ENCODE data around the gene EFCAB6.
"Not testable (repeated sequence)": the region's sequence is repeated elsewhere in the genome, so short reads cannot be mapped to it uniquely, and the experiment has no call there.

The EFCAB6 gene

DNA sequence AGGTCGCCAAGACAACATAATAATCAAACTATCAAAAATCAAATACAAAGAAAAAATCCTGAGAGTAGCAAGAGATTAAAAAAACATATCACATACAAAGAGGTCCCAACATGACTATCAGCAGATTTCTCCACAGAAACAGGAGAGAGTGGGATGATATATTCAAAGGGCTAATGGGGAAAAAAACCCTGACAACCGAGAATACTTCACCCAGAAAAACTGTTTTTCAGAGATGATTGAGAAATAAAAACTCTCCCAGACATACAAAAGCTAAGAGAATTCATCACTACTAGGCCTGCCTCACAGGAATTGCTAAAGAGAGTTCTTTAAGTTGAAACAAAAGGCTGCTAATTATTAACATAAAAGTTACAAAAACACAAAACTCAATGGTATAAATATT, 108.1 kb downstream of the EFCAB6 start:
- no peak for DNase-seq

DNA sequence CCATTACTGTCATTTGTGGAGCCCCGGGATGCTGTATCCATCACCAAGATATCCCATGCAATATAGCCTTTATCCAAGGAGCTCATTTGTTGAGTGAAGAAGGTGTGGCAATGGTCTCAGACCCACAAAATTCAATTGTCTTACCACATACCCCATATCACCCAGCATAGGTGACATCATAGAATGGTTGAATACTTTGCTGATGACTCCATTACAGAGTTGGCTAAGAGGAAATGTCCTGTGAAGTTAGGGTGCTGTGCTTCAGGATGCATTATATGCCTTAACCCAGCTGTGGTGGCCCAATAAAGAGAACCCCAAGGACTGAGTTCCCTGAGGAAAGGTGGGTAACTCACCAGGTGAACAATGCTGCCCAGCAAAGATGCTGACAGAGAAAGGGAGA, 113.7 kb downstream of the EFCAB6 start:
- DNase-seq = no peak

DNA sequence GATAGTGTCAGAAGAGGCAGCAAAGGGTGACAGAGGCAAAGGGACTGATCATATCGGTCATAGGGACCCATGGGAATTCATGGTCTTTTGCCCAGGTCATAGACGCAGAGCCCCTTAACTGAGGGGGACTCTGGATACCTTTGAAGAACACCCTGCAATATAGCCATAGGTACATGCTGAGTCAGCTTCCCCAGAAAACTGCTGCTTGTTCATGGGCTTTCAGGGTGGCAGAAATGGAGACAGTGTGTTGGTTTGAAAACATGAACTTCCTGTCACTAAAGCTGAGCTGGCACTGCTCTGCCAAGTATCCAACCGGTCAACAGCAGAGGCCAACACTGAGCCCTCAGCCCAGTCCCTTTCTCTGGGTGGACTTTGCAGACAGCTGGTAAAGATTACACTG, 114.2 kb downstream of the EFCAB6 start:
- DNase-seq = no peak

DNA sequence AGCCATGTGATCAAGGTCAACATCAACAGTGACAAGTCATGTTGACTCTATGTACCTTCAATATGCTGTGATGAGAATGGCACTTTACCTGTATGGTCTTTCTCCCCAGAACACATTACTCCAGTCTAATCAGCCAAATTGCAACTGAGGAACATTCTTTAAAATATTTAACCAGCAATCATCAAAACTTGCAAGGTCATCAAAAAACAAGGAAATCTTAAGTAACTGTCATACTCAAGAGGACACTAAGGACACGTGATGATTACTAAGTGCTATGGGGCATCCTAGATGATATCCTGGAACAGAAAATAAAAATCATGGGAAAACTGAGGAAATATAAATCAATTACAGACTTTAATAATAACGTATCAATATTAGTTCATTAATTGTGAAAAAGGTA, 118.9 kb downstream of the EFCAB6 start:
- DNase-seq = no peak

DNA sequence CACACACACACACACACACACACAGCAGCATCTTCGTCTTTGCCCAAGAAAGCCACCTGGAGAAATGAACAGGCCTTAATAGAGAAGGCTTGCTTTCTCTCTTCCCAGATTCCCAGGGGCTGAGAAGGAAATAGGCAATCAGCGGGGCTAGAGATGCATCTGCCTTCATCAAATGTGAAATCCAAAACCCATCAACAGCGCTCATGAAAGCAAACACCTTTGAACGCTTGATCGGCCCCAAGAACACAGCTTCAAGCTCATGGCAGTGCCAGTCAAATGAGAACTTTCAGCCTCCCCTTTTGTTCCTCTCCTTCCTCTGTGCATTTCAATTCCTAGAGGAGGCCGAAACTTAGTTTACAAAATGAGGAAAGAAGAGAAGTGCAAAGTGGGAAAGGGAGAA, 122.7 kb downstream of the EFCAB6 start:
- DNase-seq = peak; percentile 88

DNA sequence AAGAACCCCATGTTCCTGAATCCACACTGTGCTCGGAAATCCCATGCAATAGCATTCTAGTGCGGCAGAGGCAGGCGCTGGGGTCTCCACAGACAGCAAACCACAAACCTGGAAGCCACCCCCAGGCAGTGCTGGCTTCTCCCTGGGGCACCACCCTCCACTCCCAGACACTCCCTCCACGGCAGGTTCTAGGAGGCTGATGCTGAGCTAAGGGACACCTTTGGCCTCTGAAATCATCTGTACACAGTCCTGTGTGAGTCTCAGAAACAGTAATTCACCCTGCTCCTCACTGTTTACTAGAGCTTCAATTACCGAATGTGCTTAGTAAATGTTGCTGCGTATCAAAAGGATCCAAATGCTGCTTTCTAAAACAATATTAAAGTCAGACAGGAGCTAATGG, 129.3 kb downstream of the EFCAB6 start:
- no peak for DNase-seq

DNA sequence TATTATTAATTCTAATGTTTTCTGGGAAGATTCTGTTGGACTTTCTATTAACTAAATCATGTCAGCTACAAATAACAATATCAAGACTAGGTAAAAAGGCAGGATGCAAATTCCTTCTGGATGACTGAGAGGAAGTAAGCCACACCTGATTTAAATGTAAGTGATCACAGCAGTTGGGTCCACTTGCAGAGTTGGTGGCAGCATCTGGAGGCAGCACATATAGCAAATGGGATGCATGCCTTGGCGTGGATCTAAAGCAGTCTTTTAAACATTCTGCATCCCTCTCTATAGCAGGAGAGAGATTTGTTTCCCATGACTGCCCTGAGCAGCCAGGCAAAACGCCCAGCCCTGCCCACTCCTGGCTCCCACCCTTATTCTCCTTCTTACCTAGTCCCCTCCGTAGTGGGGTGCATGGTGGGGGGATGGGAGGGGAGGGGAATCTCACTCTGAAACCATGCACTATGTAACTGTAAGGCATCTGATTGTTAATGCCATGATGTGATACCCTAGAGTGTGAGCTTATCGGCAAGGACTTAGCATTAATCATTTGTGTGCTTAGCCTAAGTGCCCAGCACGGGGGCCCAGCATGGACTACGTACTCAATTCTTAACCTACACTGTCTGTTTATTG, 130.3 kb downstream of the EFCAB6 start:
- no peak for DNase-seq

DNA sequence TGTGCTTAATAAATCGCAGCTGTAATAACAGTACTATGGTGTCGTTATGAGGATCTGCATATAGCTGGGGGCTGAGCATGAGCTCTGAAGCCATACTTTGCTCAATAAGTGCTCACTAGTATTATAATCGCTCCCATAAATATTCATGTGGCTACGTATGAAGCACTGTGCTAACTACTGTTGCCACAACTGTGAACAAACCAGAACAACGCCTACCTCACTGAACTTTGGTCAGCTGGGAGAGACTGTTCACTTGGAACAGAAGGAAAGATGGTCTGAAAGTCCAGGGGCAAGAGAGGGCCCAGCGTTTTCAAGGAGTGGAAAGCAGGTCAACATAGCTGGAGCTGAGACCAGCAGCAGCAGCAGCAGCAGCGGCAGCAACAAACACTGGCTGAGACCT, 141.6 kb downstream of the EFCAB6 start:
- DNase-seq = no peak

DNA sequence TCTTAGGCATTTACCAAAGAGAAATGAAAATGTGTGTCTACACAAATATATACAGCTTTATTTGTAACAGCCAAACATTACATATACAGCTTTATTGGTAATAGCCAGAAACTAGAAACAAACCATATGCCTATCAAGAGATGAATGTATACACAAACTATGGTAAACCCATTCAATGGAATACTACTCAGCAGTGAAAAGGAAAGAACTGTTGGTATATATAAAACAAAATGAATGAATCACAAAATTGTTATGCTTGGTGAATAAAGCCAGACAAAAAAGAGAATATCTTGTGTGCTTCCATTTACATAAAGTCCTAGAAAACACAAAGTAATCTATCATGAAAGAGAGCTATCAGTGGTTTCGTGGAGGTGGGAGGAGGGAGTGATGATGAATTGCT, 142.9 kb downstream of the EFCAB6 start:
- DNase-seq = no peak

DNA sequence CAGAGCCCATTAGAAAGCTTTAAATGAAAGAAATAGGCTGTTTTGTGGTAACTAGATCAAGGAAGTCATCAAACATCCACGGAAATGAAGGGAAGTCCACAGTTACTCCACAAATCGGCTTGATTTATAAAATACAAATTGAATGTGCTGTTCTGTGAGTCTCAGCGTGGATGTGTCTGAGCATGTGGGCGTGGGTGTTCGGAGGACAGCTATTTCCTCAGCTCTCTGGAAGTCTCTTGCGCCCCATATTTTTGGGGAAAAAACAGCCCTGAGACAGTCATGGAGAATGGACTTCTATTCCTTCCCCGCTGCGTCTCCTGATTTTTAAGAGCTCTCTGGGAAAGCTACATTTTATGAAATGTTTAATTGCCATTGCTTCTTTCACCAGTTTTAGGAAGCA, 144.4 kb downstream of the EFCAB6 start:
- DNase-seq = no peak

DNA sequence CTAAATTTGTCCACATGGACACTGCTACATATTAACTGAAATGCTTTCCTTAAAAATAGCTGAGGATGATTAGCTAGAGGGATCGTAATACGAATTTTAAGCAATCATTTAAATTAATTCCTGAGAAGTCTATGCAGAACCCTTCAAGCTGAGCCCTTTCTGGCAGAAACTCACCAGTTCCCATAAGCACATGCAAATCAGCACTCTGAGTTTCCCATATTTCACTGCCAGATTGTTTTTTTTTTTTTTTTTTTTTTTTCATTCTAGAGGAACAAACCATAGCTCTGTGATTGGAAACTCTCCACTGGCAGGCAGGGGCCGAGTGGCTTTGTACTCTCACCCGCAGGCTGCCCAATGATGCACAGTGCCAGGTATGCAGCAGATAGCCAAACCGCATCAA, 145.6 kb downstream of the EFCAB6 start:
- no peak for DNase-seq

DNA sequence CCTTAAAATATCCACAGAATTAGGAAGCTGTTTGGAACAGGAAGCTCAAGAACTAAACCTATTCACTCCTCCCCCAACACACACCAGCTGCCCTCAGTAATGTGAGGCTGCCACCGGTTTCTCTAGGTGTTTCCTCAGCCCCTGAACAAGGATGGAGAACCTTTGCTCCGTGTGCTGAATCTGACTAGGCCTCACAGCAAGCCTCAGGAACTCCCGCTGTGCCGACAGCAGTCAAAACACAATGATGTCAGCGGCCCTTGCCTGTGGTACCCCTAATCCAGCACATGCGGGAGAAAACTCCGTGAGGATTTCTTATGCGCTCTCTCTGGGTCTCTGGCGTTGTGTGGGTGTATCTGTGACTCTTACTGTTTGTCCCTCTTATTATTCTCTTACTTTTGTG, 153.3 kb downstream of the EFCAB6 start:
- DNase-seq = peak; percentile 49

DNA sequence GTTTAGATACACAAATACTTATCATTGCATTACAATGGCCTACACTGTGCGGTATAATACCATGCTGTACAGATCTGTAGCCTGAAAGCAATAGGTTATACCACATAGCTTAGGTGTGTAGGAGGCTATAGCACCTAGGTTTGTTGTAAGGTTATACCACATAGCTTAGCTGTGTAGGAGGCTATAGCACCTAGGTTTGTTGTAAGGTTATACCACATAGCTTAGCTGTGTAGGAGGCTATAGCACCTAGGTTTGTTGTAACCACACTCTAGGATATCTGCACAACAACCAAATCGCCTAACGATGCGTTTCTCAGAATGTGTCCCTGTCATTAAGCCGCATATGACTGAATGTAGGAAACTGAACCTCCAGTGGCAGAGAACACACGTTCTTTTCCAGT, 155.5 kb downstream of the EFCAB6 start:
- not testable (repeated sequence) for DNase-seq

DNA sequence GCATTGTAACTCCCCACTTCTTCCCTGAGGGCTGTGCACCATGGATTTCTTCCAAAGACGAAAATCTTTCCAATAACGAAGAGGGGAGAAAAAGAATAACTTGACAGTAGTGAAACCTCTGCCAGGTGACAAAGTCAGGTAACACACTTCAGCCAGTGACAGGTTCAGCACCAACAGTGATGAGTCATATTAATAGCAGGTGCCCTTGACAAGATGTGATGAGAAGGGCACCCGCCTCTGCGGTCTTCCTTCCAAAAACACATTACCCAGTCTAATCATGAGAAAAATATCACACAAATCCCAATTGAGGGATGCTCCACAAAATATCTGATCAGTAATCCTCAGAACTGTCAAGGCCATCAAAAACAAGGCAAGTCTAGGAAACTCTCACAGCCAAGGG, 157.8 kb downstream of the EFCAB6 start:
- no peak for DNase-seq

DNA sequence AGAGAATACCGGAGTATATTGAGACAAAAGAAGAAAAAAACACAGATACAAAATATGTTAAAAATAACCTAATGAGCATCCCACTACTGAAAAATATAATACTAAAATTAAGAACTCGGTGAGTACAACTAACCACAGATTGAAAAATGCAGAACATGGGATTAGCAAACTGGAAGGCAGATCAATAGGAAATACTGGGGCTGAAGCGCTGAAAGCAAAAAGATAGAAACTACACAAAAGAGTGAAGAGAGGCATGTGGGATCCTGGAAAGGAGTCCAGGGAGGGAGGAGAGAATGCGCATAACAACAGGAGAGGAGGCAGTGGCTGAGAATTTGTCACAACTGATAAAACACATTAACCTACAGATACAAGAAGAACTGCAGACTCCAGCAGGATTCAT, 159.3 kb downstream of the EFCAB6 start:
- DNase-seq = no peak

DNA sequence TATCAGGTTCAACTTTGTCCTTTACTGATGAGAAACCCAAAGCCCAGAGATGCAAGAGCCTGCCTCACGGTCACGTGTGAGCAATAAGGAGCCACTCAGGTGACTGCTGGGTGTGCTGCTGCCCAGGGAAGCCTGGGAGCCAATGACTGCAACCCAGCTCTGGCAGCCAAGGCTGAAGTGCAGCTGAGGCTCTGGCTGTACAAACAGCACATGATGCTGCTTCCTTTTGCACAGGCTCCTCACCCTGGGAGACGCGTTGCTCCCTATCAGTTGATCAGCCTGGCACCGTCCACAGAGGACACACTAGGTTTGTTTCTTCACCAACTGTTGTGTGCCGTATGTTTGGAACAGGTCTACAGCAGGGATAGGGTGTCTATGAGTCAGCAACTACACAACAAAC, 168.7 kb downstream of the EFCAB6 start:
- DNase-seq = peak; percentile 92

DNA sequence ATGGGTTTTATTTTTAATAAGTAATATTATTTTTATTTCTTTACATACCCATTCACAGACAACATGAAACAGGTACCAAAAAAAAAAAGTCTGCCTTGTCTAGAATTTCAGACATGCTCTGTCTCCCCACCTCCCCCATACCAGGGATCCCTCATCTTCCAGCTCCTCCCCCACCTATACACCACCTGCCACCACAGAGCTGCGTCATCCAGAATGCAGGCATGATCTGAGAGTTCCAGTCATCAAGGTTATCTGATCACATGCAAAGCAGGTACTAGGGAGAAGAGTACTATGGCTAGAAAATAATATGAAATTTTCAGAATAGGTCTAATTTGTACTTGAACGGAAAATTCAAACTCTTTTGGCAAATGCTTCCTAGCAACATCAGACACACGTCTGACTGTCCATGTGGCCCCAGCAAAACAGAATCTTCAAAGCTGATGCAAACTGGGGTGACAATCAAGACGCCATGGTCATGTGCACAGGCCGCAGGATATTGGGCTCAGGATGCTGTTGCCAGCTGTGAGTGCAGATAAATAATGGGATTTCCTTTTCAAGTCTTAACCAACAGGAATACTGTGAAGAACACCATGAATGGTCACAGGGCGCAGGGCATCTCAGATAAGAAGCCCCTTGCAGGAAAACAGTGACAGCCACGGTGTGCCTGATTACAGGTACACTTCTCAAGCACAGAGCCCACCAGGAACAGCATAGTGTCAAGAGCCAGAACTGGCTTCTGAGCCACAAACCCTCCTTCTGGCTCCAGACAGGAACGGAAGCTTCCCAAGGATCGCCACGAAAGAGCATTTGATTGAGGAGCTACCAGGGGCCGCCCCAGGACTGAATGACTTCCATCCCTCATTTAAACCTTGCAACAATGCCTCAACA, 169.5 kb downstream of the EFCAB6 start:
- peak; percentile 95 for DNase-seq

DNA sequence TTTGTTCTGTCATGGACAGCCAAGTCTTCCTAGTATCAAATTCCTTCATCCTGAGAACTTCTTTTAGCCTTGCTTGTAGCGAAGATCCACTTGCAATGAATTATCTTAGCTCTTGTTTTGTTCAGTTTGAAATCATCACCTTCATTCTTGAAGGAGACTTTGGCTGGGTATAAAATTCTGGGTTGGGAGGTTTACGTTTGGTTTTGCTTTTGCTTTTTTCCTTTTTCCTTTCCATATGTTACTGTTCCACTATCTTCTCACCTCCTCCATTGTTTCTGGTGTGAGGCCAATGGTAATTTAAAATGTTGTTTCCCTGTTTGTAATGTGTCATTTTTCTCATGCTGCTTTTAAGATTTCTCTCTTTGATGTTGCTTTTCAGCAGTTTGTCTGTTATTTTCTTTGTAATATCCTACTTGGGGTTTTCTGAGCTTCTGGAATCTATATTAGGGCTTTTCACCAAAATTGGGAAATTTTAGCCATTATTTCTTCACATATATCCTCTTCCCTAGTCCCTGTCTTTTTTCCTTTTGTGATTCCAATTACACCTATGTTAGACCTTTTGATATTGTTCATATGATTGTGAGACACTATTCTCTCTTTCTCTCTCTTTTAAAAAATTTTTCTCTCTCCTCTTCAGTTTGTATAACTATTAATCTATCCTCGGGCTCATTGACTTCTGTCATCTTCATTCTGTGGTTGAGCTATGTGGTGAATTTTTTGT, 172.7 kb downstream of the EFCAB6 start:
- DNase-seq = no peak

DNA sequence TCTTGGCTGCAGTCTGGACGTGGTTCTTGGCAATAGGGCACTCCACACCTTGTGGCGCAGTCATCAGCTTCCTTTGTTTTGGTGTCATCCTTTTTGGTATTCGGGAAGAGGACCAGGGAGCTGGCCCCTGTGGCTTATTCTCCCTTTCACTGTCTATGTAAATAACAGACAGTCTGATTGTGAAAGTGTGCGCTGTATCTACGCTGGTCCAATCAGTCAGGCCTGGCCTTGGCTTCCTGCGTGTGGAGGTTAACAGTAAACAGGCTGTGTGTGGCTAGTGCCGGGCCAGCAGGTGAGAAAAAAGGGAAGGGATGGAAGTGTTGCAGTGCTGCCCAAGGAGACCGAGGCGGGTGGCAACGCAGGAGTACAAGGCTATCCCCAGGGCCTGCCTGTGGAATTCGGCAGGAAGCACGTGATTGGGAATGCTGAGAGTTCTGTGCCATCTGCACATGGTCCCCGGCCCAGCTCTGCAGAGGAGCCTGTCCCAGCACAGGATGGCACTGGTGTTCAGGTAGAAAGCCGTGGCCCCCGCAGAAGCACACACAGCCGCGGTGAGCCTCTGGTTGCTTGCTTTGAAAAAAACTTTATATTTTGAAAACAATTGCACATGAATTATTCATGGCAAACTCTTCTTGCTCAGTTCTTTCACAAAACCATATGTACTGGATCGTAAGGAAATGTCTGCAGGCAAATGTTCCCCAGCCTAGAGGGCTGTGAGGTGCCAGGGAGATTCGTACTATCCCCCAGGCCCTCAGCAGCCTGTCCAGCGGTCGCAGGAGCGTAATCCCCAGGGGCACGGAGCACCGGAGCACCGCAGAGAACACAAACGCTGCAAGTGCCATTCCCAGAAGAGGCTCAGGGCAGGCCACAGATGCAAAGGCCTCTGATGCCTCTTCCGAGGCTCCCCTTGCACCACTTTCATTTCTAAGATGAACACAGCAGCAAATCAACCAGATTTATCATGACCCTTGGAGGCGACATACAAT, 174.5 kb downstream of the EFCAB6 start:
- DNase-seq = peak; percentile 15

DNA sequence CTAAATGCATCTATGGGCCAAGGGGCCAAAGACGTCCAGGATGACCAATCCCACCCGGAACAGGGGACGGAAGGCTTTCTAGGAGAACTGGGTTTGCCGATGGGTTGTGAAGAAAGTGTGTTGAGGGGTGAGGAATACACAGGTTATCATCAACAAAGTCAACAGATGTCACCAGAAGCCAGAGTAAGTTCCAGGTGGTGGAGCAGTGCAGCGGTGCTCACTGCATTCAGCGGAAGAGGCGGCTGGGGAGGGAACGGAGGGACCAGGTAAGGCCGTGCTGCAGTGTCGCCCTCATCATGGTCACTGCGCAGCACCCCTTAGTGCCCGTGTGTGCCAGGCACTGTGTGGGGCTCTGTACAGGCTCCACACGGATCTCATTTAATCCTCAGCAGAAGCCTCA, 176.0 kb downstream of the EFCAB6 start:
- peak; percentile 46 for DNase-seq

DNA sequence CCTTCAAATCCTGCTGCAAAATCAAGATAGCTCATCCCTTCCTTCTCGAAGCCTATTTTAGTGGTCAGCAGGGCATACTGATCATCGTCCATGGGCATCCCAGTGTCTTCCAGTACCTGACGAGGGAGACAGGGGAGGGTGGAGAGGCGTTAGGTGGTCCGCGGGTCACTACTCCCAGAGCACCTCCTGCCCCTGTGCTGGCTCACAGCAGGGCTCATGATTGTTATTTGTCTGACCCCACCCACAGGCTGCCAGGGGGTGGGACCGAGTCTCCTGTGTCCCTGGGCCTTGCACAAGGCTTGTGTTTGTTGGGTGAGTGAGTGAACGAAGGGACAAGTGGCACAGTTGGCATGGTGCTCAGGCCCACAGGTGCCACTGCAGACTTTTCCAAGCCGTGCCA, 177.0 kb downstream of the EFCAB6 start:
- DNase-seq = no peak

DNA sequence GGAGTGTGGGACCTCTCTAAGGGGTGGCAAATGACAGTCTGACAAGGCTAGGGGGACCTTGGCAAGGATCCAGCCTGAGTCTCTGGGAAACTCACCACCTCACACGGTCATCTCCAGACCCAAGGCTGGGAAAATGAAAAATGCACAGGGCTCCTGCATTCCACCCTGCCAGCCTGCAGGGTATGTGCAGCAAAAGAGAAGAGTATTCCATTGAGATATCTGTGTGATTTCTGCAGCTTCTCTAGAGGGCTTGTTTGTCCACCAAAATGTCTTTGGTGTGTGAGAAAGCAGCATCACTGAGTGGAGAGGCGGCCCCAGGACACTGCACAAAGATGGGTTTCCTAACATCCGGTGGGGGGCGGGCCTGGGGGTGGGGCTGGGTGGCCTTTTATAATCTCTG, 177.8 kb downstream of the EFCAB6 start:
- DNase-seq = no peak
